HepG2 (cell line): ENCODE data around the gene CSKMT. TPM values are rescaled to one million over a fixed set of nuclear protein-coding genes. Genes with fewer than 3 reads are reported as not detected.

Source experiments
- ATAC-seq: fragments of 200-7000 bp; cut with Tn5 transposase; 3 replicates; pipeline ENCODE4 v1.9.1; 2020; ENCODE audit warnings: mild to moderate bottlenecking, moderate library complexity
- BruUV-seq: library from RNA; stranded (reverse); fragments of 400-500 nt; replicated peaks from 2 replicates; lab custom pipeline; 2021; lab: Mats Ljungman, UMichigan
- CTCF ChIA-PET: fragments of 300-600 bp; formaldehyde crosslinking; extraction: SDS; loops from one replicate; lab custom pipeline; 2021; ENCODE audit warnings: low total read pairs, inconsistent platforms, low intra/inter-chr PET ratio; lab: Yijun Ruan, JAX
- POLR2A ChIA-PET: fragments of 350-600 bp; sonication (Branson Sonifier 250); formaldehyde crosslinking; loops from one replicate; lab custom pipeline; 2020; ENCODE audit warnings: antibody characterized with exemption, inconsistent platforms; lab: Yijun Ruan, JAX
- DNase-seq: peaks from one replicate; pipeline ENCODE4 v3.0.0-alpha.2; 2015; ENCODE audit warnings: low spot score
- FAIRE-seq: peaks from 3 replicates; lab custom pipeline; 2011; peaks lifted over from hg19 to GRCh38; lab: Jason Lieb, UNC
- H2AFZ ChIP-seq: one replicate; pipeline ENCODE4 v1.6.1; 2011; ENCODE audit warnings: low read length, inconsistent platforms
- H3K27ac ChIP-seq: fragments of 300-600 bp; 3 replicates; pipeline ENCODE4 v1.8.0; 2011; ENCODE audit warnings: mixed run types, mild to moderate bottlenecking, mixed read lengths, low read length, inconsistent platforms; ENCODE audit not compliant: insufficient read depth; ENCODE audit errors: extremely low read length
- H3K27me3 ChIP-seq, 2 experiments: fragments of 200-600 bp in 1 of 2; 2 replicates in 1 of 2; 3 replicates in 1 of 2; pipeline versions ENCODE4 v1.6.0 to v1.8.0; 2011; ENCODE audit warnings: low read length in 2 of 2, mild to moderate bottlenecking in 2 of 2, moderate library complexity in 2 of 2, inconsistent platforms in 1 of 2; ENCODE audit not compliant: insufficient read depth in 2 of 2, control insufficient read depth in 1 of 2
- H3K36me3 ChIP-seq, 2 experiments: fragments of 200-600 bp in 1 of 2; replicated peaks in 1 of 2; 2 replicates in 1 of 2; 3 replicates in 1 of 2; pipeline versions ENCODE4 v1.5.1 to v1.8.0; 2011; ENCODE audit warnings: low read length in 2 of 2, inconsistent platforms in 1 of 2; ENCODE audit not compliant: insufficient read depth in 2 of 2, control insufficient read depth in 1 of 2
- H3K4me1 ChIP-seq: 2 replicates; pipeline ENCODE4 v1.5.1; 2012; ENCODE audit warnings: low read length, inconsistent platforms; ENCODE audit not compliant: insufficient read depth
- H3K4me2 ChIP-seq: 2 replicates; pipeline ENCODE4 v1.6.0; 2011; ENCODE audit warnings: low read depth, low read length, inconsistent platforms
- H3K4me3 ChIP-seq, 3 experiments: fragments of 200-600 bp in 1 of 3; sonication (generic), shearing (Covaris generic) in 1 of 3; replicated peaks in 1 of 3; 2 replicates each; pipeline ENCODE4 v1.5.1; 2011 to 2016; ENCODE audit warnings: low read length in 3 of 3, inconsistent platforms in 2 of 3, low read depth in 2 of 3, mild to moderate bottlenecking in 2 of 3, control low read depth in 1 of 3, mixed read lengths in 1 of 3; ENCODE audit not compliant: insufficient read depth in 1 of 3
- H3K79me2 ChIP-seq: one replicate; pipeline ENCODE4 v1.6.1; 2011; ENCODE audit warnings: low read length, inconsistent platforms; ENCODE audit not compliant: insufficient read depth
- H3K9ac ChIP-seq: 2 replicates; pipeline ENCODE4 v1.6.0; 2011; ENCODE audit warnings: mild to moderate bottlenecking, low read depth, low read length, inconsistent platforms; ENCODE audit not compliant: insufficient read depth
- H3K9me3 ChIP-seq: 2 replicates; pipeline ENCODE4 v1.5.1; 2012; ENCODE audit warnings: mild to moderate bottlenecking, low read length
- H4K20me1 ChIP-seq: 2 replicates; pipeline ENCODE4 v1.6.0; 2011; ENCODE audit warnings: inconsistent platforms, mild to moderate bottlenecking, low read length, moderate library complexity; ENCODE audit not compliant: insufficient read depth
- AGO2 ChIP-seq: fragments of 200-400 bp; formaldehyde crosslinking; optimal IDR thresholded peaks from 2 replicates; pipeline ENCODE3; 2017; ENCODE audit warnings: mild to moderate bottlenecking, low read depth, low read length, moderate library complexity
- AKAP8 ChIP-seq: sonication (generic); formaldehyde crosslinking; IDR thresholded peaks from 2 replicates; pipeline ENCODE4 v1.5.1; 2020; ENCODE audit warnings: mild to moderate bottlenecking, missing genetic modification reagents
- EEA1 ChIP-seq: sonication (generic); formaldehyde crosslinking; IDR thresholded peaks from 2 replicates; pipeline ENCODE4 v1.5.1; 2020; ENCODE audit warnings: mild to moderate bottlenecking, missing genetic modification reagents, borderline replicate concordance
- ETV6 ChIP-seq: sonication (generic); formaldehyde crosslinking; conservative IDR thresholded peaks from 2 replicates; pipeline ENCODE4 v1.4.0; 2020; ENCODE audit warnings: missing genetic modification reagents
- POLR2AphosphoS2 ChIP-seq: IDR thresholded peaks from 2 replicates; pipeline ENCODE4 v1.6.1; 2011; ENCODE audit warnings: low read depth, low read length, improper control_type of control experiment
- SIN3B ChIP-seq: fragments of 150-350 bp; IDR thresholded peaks from 2 replicates; pipeline ENCODE4 v1.6.1; 2014; ENCODE audit warnings: low read length
- SRY ChIP-seq: sonication (generic); formaldehyde crosslinking; IDR thresholded peaks from 2 replicates; pipeline ENCODE4 v1.8.0; 2022; ENCODE audit warnings: mild to moderate bottlenecking, missing genetic modification reagents
- ZFP82 ChIP-seq: sonication (generic); formaldehyde crosslinking; IDR thresholded peaks from 2 replicates; pipeline ENCODE4 v1.5.1; 2020; ENCODE audit warnings: mild to moderate bottlenecking, missing genetic modification reagents, borderline replicate concordance
- ZNF160 ChIP-seq: sonication (generic); formaldehyde crosslinking; IDR thresholded peaks from 2 replicates; pipeline ENCODE4 v1.8.0; 2022; ENCODE audit warnings: mild to moderate bottlenecking, inconsistent platforms, missing genetic modification reagents
- ZNF772 ChIP-seq: sonication (generic); formaldehyde crosslinking; IDR thresholded peaks from 2 replicates; pipeline ENCODE4 v1.5.0; 2020; ENCODE audit warnings: mild to moderate bottlenecking, missing genetic modification reagents
- WGBS: methylation state at CpG from one replicate; pipeline ENCODE4 v1.1.6; 2017; ENCODE audit warnings: low lambda C conversion rate; 5-methylcytosine and 5-hydroxymethylcytosine counted together
- in situ Hi-C: cut with HindIII; loops from 2 replicates; pipeline ENCODE4 v1.10.0; 2017; ENCODE audit warnings: low pct_unique_long_range_greater_than_20kb; ENCODE audit not compliant: extremely low pct_ligation_motif_present
- intact Hi-C: fragments of 100-400 bp; cut with micrococcal nuclease; formaldehyde crosslinking; loops from one replicate; pipeline ENCODE4 v1.10.0; 2022; ENCODE audit not compliant: unreplicated experiment
- polyA plus RNA-seq, 8 experiments: library from polyadenylated mRNA; depleted of rRNA in 3 of 8; stranded (reverse) in 7 of 8; unstranded in 1 of 8; fragments of >200 nt; fragmentation: Illumina TruSeq in 4 of 8; extraction: Trizol in 4 of 8; gene quantifications; 2 replicates each; pipeline versions ENCODE4 v1.2.1 to v1.2.3, GENCODE V29; 2011 to 2016; ENCODE audit warnings: low read depth in 4 of 8, missing spikeins in 1 of 8, mixed read lengths in 1 of 8; ENCODE audit not compliant: insufficient read depth in 1 of 8
- total RNA-seq, 5 experiments: library from RNA; depleted of rRNA; stranded (reverse); fragments of >200 nt; fragmentation: Illumina TruSeq; extraction: Trizol; gene quantifications; 2 replicates each; pipeline ENCODE4 v1.2.3, GENCODE V29; 2016; ENCODE audit warnings: low read depth in 1 of 5
- TF ChIP-seq, protein P1 (sequence below): sonication (generic); formaldehyde crosslinking; IDR thresholded peaks from 2 replicates; pipeline ENCODE4 v1.5.0; 2020; ENCODE audit warnings: missing genetic modification reagents

CSKMT gene
- total and polyA plus RNA-seq, 2 of the 13 experiments (the other 11 are each of a cell fraction or from before 2014, with no cell fraction given): 7.6 to 31.8 TPM

- TF ChIP-seq AKAP8 (CRISPR knock-in tag) (0 out of 2 replicates have a peak, but pooled peaks have one; percentile 23), SIN3B (no peak), ETV6 (CRISPR knock-in tag) (no peak), ZNF772 (CRISPR knock-in tag) (no peak), ZNF160 (CRISPR knock-in tag) (no peak)
- TF ChIP-seq, protein P1, sequence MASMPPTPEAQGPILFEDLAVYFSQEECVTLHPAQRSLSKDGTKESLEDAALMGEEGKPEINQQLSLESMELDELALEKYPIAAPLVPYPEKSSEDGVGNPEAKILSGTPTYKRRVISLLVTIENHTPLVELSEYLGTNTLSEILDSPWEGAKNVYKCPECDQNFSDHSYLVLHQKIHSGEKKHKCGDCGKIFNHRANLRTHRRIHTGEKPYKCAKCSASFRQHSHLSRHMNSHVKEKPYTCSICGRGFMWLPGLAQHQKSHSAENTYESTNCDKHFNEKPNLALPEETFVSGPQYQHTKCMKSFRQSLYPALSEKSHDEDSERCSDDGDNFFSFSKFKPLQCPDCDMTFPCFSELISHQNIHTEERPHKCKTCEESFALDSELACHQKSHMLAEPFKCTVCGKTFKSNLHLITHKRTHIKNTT (CRISPR knock-in tag): no peak
Measured at GRCh38 chr11:62647609-62648005, 17.5 kb upstream of the CSKMT start (continued).

DNA sequence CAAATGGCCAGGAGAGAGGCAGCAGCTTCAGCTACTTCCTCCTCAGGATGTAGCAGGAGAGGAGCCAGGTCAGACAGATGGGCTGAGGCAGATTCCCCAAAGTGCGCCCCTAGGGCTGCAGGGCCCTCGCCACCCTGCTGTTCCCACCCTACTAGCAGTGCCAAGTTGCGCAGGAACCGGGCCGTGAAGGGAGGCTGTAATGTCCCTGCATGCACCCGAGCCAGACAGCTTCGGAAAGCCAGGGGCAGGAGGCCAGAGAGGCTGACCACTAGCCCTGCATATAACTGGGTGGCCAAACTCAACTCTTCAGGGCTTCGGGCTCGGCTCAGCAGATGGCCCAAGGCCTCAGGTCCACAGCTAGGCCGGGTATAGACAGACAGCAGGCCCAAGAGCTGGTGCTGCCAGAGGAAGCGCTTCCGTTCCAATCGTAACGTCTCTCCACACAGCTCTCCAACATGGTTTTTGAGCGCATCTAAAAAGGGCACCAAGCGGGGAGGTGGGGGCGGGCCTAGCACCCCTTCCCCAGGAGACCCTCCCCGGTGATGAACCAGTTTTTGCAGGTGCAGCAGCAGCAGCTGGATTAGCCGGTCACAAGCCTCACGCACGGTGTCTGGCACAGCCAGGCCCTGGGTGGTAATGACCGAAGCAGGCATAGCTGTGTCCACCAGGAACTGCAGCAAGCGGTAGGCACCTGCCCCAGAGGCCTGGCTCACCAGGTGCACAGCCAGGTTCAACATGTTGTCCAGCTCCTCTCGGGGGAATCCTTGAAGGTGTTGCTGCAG is 16.7 kb upstream of the CSKMT start:
- Histone ChIP-seq H2AFZ (no peak overlapping the region), H4K20me1 (peaks cover 8% of the 10 kb centered on the region), H3K9me3 (no peaks in the 10 kb centered on the region), H3K9ac (no peak overlapping the region), H3K36me3 (peaks cover 4 to 24% of the 10 kb centered on the region in 2 experiments; a peak in 3 of 5 replicates), H3K4me2 (no peak overlapping the region), H3K4me3 (no peak overlapping the region), H3K4me1 (peaks cover 45% of the 10 kb centered on the region), H3K27ac (no peak overlapping the region), H3K79me2 (peaks cover 46% of the 10 kb centered on the region), H3K27me3 (no peaks in the 10 kb centered on the region)
- 91% methylated on average over 4 of the region's 24 CpGs for WGBS
- intact Hi-C loops: no loop called here
- DNase-seq: no peak
- BruUV-seq: no TSS peak
- no peak for TF ChIP-seq POLR2AphosphoS2
- peak; percentile 58 for TF ChIP-seq AGO2
- no peak for TF ChIP-seq SRY (CRISPR knock-in tag)
- TF ChIP-seq ZFP82 (CRISPR knock-in tag): no peak
- TF ChIP-seq EEA1 (CRISPR knock-in tag): no peak
- in situ Hi-C loops: no loop called here
- ATAC-seq: no peak
- ChIA-PET CTCF (no interaction called here), POLR2A (interaction anchor here (0.9 to 5.0 kb wide), 7 partner anchors 17 to 224 kb away, joined by 3 to 53 read pairs (median 4); partner anchors contain the start of genes B3GAT3, C11orf98, CSKMT and EEF1G)
- no peak for FAIRE-seq
